Measurements from ENCODE around the gene RBM8A. TPM values are rescaled to one million over a fixed set of nuclear protein-coding genes. Genes with fewer than 3 reads are reported as not detected.
"Not testable (repeated sequence)": the region's sequence is repeated elsewhere in the genome, so short reads cannot be mapped to it uniquely, and the experiment has no call there.

Gene RBM8A
- total and polyA plus RNA-seq, 4 donors: 48.8 to 66.2 (median 57.5) TPM

GRCh38 chr1:145922266-145922665, 5.0 kb downstream of the RBM8A start:
- WGBS: 90% methylated on average over 2 of the region's 2 CpGs
- no peaks in the 10 kb centered on the region for H3K27me3 ChIP-seq (ENCODE audit: control insufficient read depth in 4 of 4, insufficient read depth in 4 of 4, low read length in 3 of 4)
- DNase-seq (ENCODE audit: low spot score): no peak
- no peaks in the 10 kb centered on the region for H3K9me3 ChIP-seq (ENCODE audit: control insufficient read depth in 4 of 4, low read length in 3 of 4)
- H3K9ac ChIP-seq (ENCODE audit: low read depth in 1 of 2, low read length in 2 of 2): no peak overlapping the region
- no peak overlapping the region for H3K4me3 ChIP-seq (ENCODE audit: low read depth in 1 of 3, low read length in 3 of 3)
- peaks cover 8 to 30% (median 23%) of the 10 kb centered on the region in 4 donors for H3K4me1 ChIP-seq (ENCODE audit: control insufficient read depth in 4 of 4, insufficient read depth in 4 of 4, low read length in 3 of 4)
- TF ChIP-seq MAX (IDR thresholded peaks at IDR 0.05): no peak
- TF ChIP-seq REST (IDR thresholded peaks at IDR 0.05): no peak
- no peak for TF ChIP-seq HNF4G (IDR thresholded peaks at IDR 0.05)
- TF ChIP-seq GABPA (IDR thresholded peaks at IDR 0.05 in 1 of 2, conservative IDR thresholded peaks at IDR 0.05 in 1 of 2): no peak
- no peak for TF ChIP-seq CTCF (IDR thresholded peaks at IDR 0.05; ENCODE audit: low read depth, low read length, missing input control)
- no peak for TF ChIP-seq RAD21 (IDR thresholded peaks at IDR 0.05)
- TF ChIP-seq SP1 (IDR thresholded peaks at IDR 0.05): no peak
- TF ChIP-seq TAF1 (conservative IDR thresholded peaks at IDR 0.05): no peak
- TF ChIP-seq ZBTB33 (IDR thresholded peaks at IDR 0.05): no peak
- no peak for TF ChIP-seq EGR1 (IDR thresholded peaks at IDR 0.05; ENCODE audit: low read depth in 2 of 2)
- TF ChIP-seq FOXA2 (IDR thresholded peaks at IDR 0.05): no peak
- peaks cover 0 to 2% (median 2%) of the 10 kb centered on the region in 4 donors for H3K36me3 ChIP-seq (ENCODE audit: control insufficient read depth in 4 of 4, insufficient read depth in 3 of 4, low read depth in 1 of 4, low read length in 3 of 4)
- H3K27ac ChIP-seq (ENCODE audit: low read depth in 1 of 2, low read length in 2 of 2): no peak overlapping the region

GRCh38 chr1:145920297-145920696, 7.0 kb downstream of the RBM8A start:
- WGBS: 90% methylated on average over 2 of the region's 4 CpGs
- not testable (repeated sequence) for DNase-seq (ENCODE audit: low spot score); H3K27me3 ChIP-seq (ENCODE audit: control insufficient read depth in 4 of 4, insufficient read depth in 4 of 4, low read length in 3 of 4); H3K4me3 ChIP-seq (ENCODE audit: low read depth in 1 of 3, low read length in 3 of 3); H3K36me3 ChIP-seq (ENCODE audit: control insufficient read depth in 4 of 4, insufficient read depth in 3 of 4, low read depth in 1 of 4, low read length in 3 of 4); H3K9ac ChIP-seq (ENCODE audit: low read depth in 1 of 2, low read length in 2 of 2); H3K27ac ChIP-seq (ENCODE audit: low read depth in 1 of 2, low read length in 2 of 2); H3K9me3 ChIP-seq (ENCODE audit: control insufficient read depth in 4 of 4, low read length in 3 of 4)
- H3K4me1 ChIP-seq (ENCODE audit: control insufficient read depth in 4 of 4, insufficient read depth in 4 of 4, low read length in 3 of 4): peaks cover 8 to 25% (median 17%) of the 10 kb centered on the region in 4 donors
